T-helper 17 cell (primary cell): ENCODE data around the gene NPEPL1. TPM values are rescaled to one million over a fixed set of nuclear protein-coding genes. Genes with fewer than 3 reads are reported as not detected.
"Not testable (repeated sequence)": the region's sequence is repeated elsewhere in the genome, so short reads cannot be mapped to it uniquely, and the experiment has no call there.

ENCODE experiments used
- ATAC-seq: fragments of 150-1000 bp; cut with Tn5 transposase; 2 replicates; pipeline ENCODE4 v1.10.0; 2021; ENCODE audit warnings: mild to moderate bottlenecking, moderate library complexity
- DNase-seq, 3 donors: peaks; one replicate each; pipeline versions ENCODE4 v3.0.0 to v3.0.0-alpha.2; 2020 to 2021
- H3K9me3 ChIP-seq: one replicate; pipeline ENCODE4 v1.7.0; 2013; ENCODE audit warnings: low read length, mild to moderate bottlenecking; ENCODE audit not compliant: control insufficient read depth, poor library complexity, severe bottlenecking
- H3K27ac Mint-ChIP-seq: one replicate; pipeline ENCODE4 v1.8.0; 2022; ENCODE audit warnings: mild to moderate bottlenecking, moderate library complexity, mixed read lengths
- H3K27me3 Mint-ChIP-seq: one replicate; pipeline ENCODE4 v1.8.0; 2022; ENCODE audit warnings: mixed read lengths
- H3K36me3 Mint-ChIP-seq: one replicate; pipeline ENCODE4 v1.8.0; 2022; ENCODE audit warnings: low read depth, mixed read lengths
- H3K4me1 Mint-ChIP-seq: one replicate; pipeline ENCODE4 v1.8.0; 2022; ENCODE audit warnings: mild to moderate bottlenecking, mixed read lengths
- H3K4me3 Mint-ChIP-seq: one replicate; pipeline ENCODE4 v1.8.0; 2022; ENCODE audit warnings: mild to moderate bottlenecking, moderate library complexity, mixed read lengths
- total RNA-seq, 4 donors: library from RNA in 2 of 4; stranded (reverse) in 2 of 4; gene quantifications; one replicate each; pipeline ENCODE4 v1.2.3 and lab custom pipeline; 2022 to 2026

The NPEPL1 gene, protein sequence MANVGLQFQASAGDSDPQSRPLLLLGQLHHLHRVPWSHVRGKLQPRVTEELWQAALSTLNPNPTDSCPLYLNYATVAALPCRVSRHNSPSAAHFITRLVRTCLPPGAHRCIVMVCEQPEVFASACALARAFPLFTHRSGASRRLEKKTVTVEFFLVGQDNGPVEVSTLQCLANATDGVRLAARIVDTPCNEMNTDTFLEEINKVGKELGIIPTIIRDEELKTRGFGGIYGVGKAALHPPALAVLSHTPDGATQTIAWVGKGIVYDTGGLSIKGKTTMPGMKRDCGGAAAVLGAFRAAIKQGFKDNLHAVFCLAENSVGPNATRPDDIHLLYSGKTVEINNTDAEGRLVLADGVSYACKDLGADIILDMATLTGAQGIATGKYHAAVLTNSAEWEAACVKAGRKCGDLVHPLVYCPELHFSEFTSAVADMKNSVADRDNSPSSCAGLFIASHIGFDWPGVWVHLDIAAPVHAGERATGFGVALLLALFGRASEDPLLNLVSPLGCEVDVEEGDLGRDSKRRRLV
- 10 to 100 TPM; 59.2 to 64.8 TPM for total RNA-seq
- total RNA-seq (lab: John Stamatoyannopoulos, UW), result 16.2 to 22.5 reads per million in 2 donors

DNA sequence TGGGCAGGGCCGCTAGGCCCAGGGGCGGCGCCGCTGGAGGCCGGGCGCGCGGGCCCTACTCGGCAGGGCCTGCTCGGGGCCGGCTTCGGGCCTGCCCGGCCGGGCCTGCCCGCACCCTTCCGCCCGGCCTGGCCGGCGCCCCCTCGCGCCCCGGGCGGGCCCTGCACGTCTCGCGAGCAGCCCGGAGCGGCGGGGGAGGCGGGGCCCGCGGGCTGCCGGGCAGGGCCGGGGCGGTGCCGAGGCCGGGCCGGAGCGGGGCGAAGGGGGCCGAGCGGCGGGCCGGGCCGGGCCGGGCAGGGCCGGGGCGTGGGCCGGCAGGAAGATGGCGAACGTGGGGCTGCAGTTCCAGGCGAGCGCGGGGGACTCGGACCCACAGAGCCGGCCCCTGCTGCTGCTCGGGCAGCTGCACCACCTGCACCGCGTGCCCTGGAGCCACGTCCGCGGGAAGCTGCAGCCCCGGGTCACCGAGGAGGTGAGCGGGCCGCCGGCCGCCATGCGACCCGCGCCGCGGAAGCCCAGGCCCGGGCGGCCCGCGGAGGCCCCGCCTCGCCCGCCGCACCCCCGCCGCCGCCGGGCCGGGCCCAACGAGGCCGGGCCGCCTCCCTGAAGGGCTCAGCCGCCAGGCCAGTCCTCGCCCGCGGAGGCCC, at the start of gene NPEPL1:
Gene NPEPL1, plus strand, starts transcription at position 222 of the 647 bp plus-strand sequence. Its CDS starts 101 bp downstream, at position 323.
- peak within 1 kb of the TSS; percentile 82 for H3K4me3 Mint-ChIP-seq
- H3K36me3 Mint-ChIP-seq, result peaks cover 2% of the 10 kb centered on the region
- DNase-seq, result peak; percentile 58 to 70 (median 61)
- H3K27me3 Mint-ChIP-seq, result no peaks in the 10 kb centered on the region
- peaks cover 17% of the 10 kb centered on the region for H3K4me1 Mint-ChIP-seq
- peak within 1 kb of the TSS; percentile 91 for H3K27ac Mint-ChIP-seq
- peak; percentile 96 for ATAC-seq
- no peaks in the 10 kb centered on the region for H3K9me3 ChIP-seq

DNA sequence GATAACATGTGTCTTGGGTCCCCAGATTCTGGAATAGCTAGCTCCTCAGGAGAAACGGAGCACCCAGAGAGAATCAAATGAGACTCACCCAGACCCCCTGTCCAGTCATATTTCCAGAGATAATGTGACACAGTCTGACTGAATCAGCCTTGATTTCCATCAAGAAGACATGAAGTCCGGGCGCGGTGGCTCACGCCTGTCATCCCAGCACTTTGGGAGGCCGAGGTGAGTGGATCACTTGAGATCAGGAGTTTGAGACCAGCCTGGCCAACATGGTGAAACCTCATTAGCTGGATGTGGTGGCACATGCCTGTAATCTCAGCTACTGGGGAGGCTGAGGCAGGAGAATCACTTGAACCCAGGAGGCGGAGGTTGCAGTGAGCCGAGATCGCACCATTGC, 49.7 kb upstream of the NPEPL1 start:
- ATAC-seq, H3K4me1 Mint-ChIP-seq, DNase-seq, H3K4me3 Mint-ChIP-seq, H3K36me3 Mint-ChIP-seq, H3K27ac Mint-ChIP-seq, H3K9me3 ChIP-seq: not testable (repeated sequence)
- H3K27me3 Mint-ChIP-seq, result peaks cover 50% of the 10 kb centered on the region

DNA sequence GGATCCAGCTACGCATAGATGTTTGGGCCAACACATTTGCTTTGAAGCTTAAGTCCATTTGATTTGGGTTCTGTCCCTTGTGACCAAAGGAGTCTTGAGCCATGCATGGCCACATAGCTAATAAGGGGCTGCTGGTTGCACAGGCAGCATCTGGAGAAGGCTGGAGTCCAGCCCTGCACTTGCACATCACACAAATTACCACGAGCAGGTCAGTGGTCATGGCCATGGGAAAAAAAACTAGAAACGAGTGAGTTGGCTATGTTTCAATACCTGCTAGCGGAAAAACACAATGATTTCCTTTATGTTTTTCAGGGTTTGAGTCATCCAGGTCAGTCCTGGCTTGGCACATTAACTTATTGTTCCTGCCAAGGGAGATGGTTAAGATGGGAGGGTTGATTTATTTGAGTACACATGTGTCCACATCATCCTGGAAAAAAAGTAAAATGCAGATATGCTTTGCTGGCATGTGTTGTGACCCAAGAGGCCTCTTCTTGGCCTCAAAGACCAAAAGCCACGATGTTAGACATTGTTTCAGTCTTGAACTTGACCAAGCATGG, 47.1 kb upstream of the NPEPL1 start:
- Mint-ChIP-seq H3K4me3 (no peak overlapping the region), H3K36me3 (peaks cover 6% of the 10 kb centered on the region), H3K4me1 (peaks cover 10% of the 10 kb centered on the region), H3K27me3 (peaks cover 27% of the 10 kb centered on the region), H3K27ac (no peak overlapping the region)
- no peak for ATAC-seq
- no peak for DNase-seq
- H3K9me3 ChIP-seq, result no peaks in the 10 kb centered on the region

DNA sequence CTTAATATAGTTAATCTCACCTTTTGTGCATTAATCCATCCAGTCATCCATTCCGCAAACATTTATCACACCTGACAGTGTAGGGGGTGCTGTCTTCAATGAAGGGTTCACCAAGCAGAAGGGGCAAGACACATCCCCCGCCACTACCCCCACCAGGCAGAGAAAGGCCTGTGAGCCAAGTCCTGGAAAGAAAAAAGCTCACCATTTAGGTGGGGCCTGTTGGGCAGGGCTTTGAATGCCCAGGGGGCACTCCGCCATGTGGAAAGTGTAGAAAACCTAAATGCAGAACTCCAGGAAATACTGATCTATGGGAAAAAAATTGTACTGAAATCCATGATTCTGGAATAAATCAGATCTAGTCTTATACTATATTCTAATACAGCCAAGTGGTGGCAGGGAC, 46.3 kb upstream of the NPEPL1 start:
- H3K4me1 Mint-ChIP-seq, result peaks cover 13% of the 10 kb centered on the region

DNA sequence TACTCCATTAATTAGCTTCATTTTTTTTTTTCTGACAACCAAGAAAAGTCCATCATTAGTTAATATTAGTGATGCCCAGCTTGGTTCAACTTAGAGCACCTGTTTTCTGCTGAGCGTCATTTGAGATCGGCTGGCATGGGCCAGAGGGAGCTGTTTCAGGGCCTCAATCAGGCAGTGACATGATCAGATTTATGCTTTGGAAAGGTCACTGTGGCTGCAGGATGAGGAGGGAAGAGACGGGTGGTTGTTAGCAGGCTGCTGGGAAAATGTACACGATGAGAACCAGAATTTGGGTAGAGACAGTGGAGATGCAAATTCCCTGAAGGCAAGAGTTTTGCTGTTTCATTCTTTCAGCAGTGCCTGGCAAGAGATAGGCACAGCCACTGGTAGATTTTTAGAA, 45.9 kb upstream of the NPEPL1 start:
- no peak overlapping the region for H3K27ac Mint-ChIP-seq
- H3K27me3 Mint-ChIP-seq, result peaks cover 16% of the 10 kb centered on the region
- ATAC-seq (no peak), DNase-seq (no peak)
- H3K4me1 Mint-ChIP-seq, result peaks cover 17% of the 10 kb centered on the region
- no peaks in the 10 kb centered on the region for H3K9me3 ChIP-seq
- H3K4me3 Mint-ChIP-seq, result no peak overlapping the region
- peaks cover 7% of the 10 kb centered on the region for H3K36me3 Mint-ChIP-seq

More for the DNA sequence above, 46.3 kb upstream of the NPEPL1 start:
- peaks cover 7% of the 10 kb centered on the region for H3K36me3 Mint-ChIP-seq
- DNase-seq (no peak), ATAC-seq (no peak)
- peaks cover 20% of the 10 kb centered on the region for H3K27me3 Mint-ChIP-seq
- H3K4me3 Mint-ChIP-seq, result no peak overlapping the region
- no peaks in the 10 kb centered on the region for H3K9me3 ChIP-seq
- no peak overlapping the region for H3K27ac Mint-ChIP-seq

DNA sequence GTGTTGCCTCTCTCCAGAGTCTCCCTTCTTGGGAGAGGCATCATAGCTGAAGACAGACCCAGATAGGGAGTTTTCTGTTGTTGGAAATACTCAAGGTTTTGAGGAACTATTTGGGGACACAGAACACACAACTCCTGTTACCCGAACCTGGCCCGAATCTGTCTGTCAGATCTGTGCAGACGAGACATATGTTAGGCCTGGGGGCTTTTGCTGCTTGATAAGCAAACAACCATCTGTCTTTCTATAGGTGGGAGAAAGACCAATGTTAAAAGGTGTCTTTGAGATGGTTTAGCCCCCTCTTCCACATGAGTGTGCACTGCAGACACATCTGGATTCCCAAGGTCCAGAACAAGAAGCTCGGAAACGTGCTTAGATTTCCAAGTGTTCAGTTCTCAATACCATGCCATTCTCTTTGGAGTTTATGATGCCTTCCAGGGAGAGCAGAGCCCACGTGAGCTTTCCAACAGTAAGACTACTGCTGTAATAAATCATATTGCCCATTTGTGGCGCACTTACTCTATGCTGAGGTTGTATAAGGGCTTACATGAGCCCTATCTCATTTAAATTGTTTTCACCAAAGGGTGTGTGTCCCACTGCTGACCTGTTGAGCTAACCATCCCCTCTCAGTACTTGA, 45.3 kb upstream of the NPEPL1 start:
- DNase-seq (no peak), ATAC-seq (no peak)
- no peaks in the 10 kb centered on the region for H3K9me3 ChIP-seq
- peaks cover 16% of the 10 kb centered on the region for H3K4me1 Mint-ChIP-seq
- H3K4me3 Mint-ChIP-seq, result no peak overlapping the region
- peaks cover 5% of the 10 kb centered on the region for H3K36me3 Mint-ChIP-seq
- peaks cover 10% of the 10 kb centered on the region for H3K27me3 Mint-ChIP-seq
- H3K27ac Mint-ChIP-seq, result no peak overlapping the region

DNA sequence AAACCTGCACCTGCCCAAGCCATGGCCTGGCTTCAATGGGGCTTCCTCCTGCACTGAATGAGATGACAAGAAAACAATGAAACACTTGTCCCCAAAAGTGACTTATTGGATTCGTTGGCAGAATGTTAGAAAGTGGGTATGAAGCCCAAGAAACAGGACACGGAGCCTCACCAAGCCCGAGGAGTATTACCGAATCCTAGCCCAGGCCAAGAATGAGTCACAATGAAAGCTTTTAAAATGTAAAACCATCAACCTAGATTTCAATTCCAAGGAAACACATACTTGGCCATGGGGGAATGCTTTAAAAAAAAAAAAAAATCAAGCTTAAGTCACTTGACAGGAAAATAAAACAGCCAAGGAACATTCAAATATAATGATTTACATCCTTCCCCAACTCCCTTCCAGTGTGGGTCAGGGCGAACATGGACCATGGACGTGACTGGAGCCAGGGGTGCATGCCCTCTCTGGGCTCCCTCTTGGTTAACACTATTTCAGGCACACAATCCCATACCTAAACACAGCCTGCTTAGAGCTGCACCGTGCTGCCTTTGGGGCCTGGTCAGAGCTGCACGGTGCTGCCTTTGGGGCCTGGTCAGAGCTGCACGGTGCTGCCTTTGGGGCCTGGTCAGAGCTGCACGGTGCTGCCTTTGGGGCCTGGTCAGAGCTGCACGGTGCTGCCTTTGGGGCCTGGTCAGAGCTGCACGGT, 44.7 kb upstream of the NPEPL1 start:
- DNase-seq (no peak), ATAC-seq (no peak)
- Mint-ChIP-seq H3K27ac (no peak overlapping the region), H3K4me1 (peaks cover 17% of the 10 kb centered on the region), H3K4me3 (no peak overlapping the region), H3K36me3 (peaks cover 4% of the 10 kb centered on the region), H3K27me3 (peaks cover 3% of the 10 kb centered on the region)
- H3K9me3 ChIP-seq, result no peaks in the 10 kb centered on the region

DNA sequence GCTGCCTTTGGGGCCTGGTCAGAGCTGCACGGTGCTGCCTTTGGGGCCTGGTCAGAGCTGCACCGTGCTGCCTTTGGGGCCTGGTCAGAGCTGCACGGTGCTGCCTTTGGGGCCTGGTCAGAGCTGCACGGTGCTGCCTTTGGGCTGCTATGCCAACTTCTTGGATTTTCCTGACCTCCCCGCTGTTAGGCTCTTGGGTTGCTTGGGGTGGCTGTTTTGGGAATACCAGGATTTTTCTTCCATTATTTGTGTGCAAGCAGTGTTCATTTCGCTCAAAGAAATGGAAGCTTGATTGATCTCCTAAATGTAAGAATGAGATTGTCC, 44.1 kb upstream of the NPEPL1 start:
- H3K4me1 Mint-ChIP-seq, result peaks cover 21% of the 10 kb centered on the region
- peak overlapping the region; percentile 81 for H3K4me3 Mint-ChIP-seq
- not testable (repeated sequence) for H3K36me3 Mint-ChIP-seq, H3K27me3 Mint-ChIP-seq, DNase-seq, ATAC-seq, H3K9me3 ChIP-seq
- peak overlapping the region; percentile 45 for H3K27ac Mint-ChIP-seq

DNA sequence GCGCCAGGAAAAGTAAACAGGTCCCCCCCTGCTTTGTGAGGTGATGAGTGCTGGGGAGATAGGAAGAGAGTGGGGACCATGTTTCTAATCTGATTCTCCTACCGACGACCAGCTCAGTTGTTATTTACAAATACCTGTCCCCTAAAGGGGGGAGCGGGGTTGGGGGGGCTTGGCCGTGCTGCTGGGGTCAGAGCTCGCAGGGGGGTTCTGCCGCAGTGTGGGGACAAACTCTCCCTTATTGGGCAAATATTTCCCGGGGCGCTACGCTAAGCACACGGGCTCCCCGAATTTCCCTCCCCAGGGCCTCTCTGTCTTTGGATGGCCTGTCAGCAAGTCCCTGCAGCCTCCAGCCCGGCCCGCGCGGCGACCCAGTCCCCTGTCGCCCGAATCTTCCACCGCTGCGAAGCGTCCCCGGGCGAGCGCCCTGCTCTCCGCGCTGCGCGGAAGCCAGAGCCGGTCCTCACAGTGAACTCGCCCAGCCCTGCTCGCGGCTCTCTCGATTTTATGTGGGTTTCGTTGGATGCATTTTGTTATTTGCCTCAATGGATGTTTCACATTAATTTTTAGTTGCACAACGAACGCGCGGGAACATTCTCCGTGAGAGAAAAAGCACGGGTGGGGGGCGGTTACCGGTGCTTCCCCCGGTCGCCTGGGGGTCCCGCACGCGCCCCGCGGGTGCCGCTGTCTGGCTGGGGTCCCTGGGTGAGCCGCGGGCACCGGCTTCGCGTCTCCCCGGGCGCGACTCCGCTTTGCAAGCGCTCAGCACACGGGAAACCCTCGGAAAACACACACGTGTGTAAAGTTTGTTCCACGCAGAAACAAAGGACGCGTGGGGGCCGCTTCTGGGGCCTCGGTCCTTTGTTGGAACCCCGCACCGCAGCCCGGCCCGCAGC, 43.1 kb upstream of the NPEPL1 start:
- H3K9me3 ChIP-seq, result no peaks in the 10 kb centered on the region
- H3K27me3 Mint-ChIP-seq, result no peaks in the 10 kb centered on the region

DNA sequence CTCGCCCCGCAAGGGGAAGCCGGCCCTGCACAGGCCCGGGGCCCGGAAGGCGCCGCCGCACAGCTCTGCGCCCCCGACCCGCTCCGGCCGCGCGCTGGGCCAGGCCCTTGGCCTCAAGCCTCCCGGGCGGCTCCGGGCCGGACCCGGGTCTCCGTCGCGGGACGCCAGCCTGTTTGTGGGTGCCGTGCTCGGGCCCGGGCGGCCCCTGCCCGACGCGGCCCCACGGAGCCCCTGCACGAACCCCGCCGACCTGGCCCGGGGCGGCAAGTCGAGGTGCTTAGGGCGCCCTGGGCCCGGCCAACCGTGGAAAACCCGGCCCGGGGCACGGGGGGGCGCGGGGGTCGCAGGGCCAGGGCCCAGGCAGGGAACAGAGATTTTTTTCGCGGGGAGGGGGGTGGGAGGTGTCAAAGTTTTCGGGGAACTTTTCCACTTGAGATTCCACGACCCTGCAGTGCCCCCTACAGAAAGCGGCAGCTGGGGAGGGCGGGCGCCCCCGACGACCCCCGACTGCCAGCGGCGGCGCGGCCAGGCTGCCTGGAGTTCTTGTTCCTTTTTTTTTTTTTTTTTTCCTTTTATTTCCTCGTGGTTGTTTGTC, 42.3 kb upstream of the NPEPL1 start:
- Mint-ChIP-seq H3K4me3 (peak overlapping the region; percentile 99), H3K36me3 (peaks cover 4% of the 10 kb centered on the region), H3K27ac (peak overlapping the region; percentile 100), H3K27me3 (no peaks in the 10 kb centered on the region), H3K4me1 (peaks cover 21% of the 10 kb centered on the region)
- peak; percentile 25 to 36 (median 26) for DNase-seq
- H3K9me3 ChIP-seq, result no peaks in the 10 kb centered on the region
- peak; percentile 7 for ATAC-seq

More for the DNA sequence above, 43.1 kb upstream of the NPEPL1 start:
- Mint-ChIP-seq H3K36me3 (peaks cover 4% of the 10 kb centered on the region), H3K4me3 (peak overlapping the region; percentile 81), H3K27ac (peak overlapping the region; percentile 45), H3K4me1 (peaks cover 21% of the 10 kb centered on the region)
- DNase-seq (peak in 2 of 3 donors; percentile 18 to 36), ATAC-seq (no peak)

DNA sequence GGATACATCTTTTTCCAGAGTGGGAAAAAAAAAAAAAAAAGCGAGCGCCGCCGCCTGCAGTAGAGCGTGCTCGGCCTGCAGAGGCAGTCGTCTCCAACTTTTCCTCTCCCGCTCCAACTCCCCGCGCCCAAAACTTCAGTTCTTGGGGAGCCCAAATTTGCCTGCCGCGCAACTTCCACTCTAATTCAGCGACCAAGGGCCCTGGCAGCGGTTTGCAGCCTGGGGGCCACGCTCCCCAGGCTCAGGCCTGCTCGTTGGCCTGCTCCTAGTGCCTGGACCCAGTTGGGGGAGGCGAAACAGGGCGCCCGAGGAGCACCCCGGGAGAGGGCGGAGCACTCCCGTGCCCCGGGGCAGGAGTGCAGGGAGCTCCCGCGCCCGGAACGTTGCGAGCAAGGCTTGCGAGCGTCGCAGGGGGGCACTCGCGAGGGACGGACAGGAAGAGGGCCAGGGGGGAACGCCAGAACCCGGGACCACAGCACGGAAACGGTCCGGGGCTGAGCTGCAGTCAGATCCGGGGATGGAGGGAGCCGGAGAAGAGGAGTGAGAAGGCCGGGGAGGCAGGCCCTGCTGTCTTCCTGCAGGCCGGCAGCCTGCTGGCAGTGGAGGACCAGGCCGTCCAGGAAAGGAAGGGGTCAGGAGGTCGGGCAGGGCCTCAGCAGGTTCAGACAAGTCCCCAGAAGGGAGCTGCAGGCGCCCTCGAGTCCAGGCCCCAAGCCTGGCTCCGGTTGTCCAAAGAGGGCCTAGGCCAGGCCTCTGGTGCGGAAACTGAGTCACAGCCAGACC, 41.6 kb upstream of the NPEPL1 start, which contains the start of gene STX16:
Gene STX16, plus strand, starts transcription at position 508 of the 783 bp plus-strand sequence. CDS start 724 bp downstream, outside the sequence.
- Mint-ChIP-seq H3K4me3 (peak within 1 kb of the TSS; percentile 99), H3K27me3 (no peaks in the 10 kb centered on the region)

More for the DNA sequence above, 41.6 kb upstream of the NPEPL1 start, which contains the start of gene STX16:
- ATAC-seq (peak; percentile 76), DNase-seq (peak; percentile 72 to 74 (median 73))
- Mint-ChIP-seq H3K36me3 (peaks cover 4% of the 10 kb centered on the region), H3K27ac (peak within 1 kb of the TSS; percentile 100), H3K4me1 (peaks cover 21% of the 10 kb centered on the region)
- H3K9me3 ChIP-seq, result no peaks in the 10 kb centered on the region
